ENCODE results near the gene SCMH1. TPM values are rescaled to one million over a fixed set of nuclear protein-coding genes. Genes with fewer than 3 reads are reported as not detected.

The SCMH1 gene
- total and polyA plus RNA-seq, 2 donors (not counting 3 experiments of a cell fraction or from before 2014, with no cell fraction given): 39.9 to 40.7 TPM

- no peaks in the 10 kb centered on the region for H3K9me1 ChIP-seq (replicated peaks; ENCODE audit: control insufficient read depth, extremely low read depth, insufficient read depth, low read length)
- no peak overlapping the region for H3K4me2 ChIP-seq (ENCODE audit: insufficient read depth, low read length)
- BruUV-seq (replicated peaks): no TSS peak
- H2AFZ ChIP-seq (ENCODE audit: low read depth, low read length): no peak overlapping the region
- ChIA-PET POLR2A (no interaction called here), CTCF (interaction anchor here (0.9 to 1.9 kb wide), 5 partner anchors 9 to 129 kb away, joined by 3 to 4 read pairs (median 3); no protein-coding TSS in a partner anchor)
- H3K4me3 ChIP-seq (replicated peaks in 1 of 3; ENCODE audit: insufficient read depth in 1 of 3, low read depth in 1 of 3, low read length in 3 of 3): no peak overlapping the region
- H3K4me1 ChIP-seq (ENCODE audit: control insufficient read depth, extremely low read depth, insufficient read depth, low read length): no peaks in the 10 kb centered on the region
- H3K9ac ChIP-seq (replicated peaks; ENCODE audit: extremely low read depth, insufficient read depth, low read length): no peak overlapping the region
- DNase-seq (ENCODE audit: low read depth, low spot score): no peak
- peaks cover 0 to 4% of the 10 kb centered on the region in 2 experiments for H3K36me3 ChIP-seq (ENCODE audit: control insufficient read depth in 2 of 2, extremely low read depth in 1 of 2, insufficient read depth in 2 of 2, low read length in 2 of 2)
- H3K27ac ChIP-seq (ENCODE audit: insufficient read depth, low read depth, low read length): no peak overlapping the region
- no peaks in the 10 kb centered on the region for H3K79me2 ChIP-seq (ENCODE audit: control insufficient read depth, insufficient read depth, low read length)
- TF ChIP-seq JUN (IDR thresholded peaks at IDR 0.05; ENCODE audit: borderline replicate concordance, insufficient read depth, insufficient read length, low read depth) (no peak), CTCF (IDR thresholded peaks at IDR 0.05; ENCODE audit: extremely low read depth in 1 of 2, insufficient read depth in 1 of 2, low read depth in 1 of 2, low read length in 2 of 2) (no peak), POLR2A (IDR thresholded peaks at IDR 0.05; ENCODE audit: low read depth, low read length) (no peak), POLR2AphosphoS5 (IDR thresholded peaks at IDR 0.05; ENCODE audit: insufficient read depth, low read depth, low read length) (no peak), MYC (IDR thresholded peaks at IDR 0.05; ENCODE audit: low read depth, low read length) (no peak), MAX (IDR thresholded peaks at IDR 0.05; ENCODE audit: insufficient read depth, insufficient read length) (no peak)
- H3K9me3 ChIP-seq (replicated peaks; ENCODE audit: control insufficient read depth, insufficient read depth, low read length): no peaks in the 10 kb centered on the region
- intact Hi-C loops (cut with micrococcal nuclease) (no loop called here), dilution Hi-C loops (cut with MboI; ENCODE audit: extremely low pct_ligation_motif_present, low sequenced_read_pairs) (no loop called here)
- no peak for FAIRE-seq
- H4K20me1 ChIP-seq (replicated peaks; ENCODE audit: control insufficient read depth, extremely low read depth, insufficient read depth, low read length): no peaks in the 10 kb centered on the region
- no peaks in the 10 kb centered on the region for H3K27me3 ChIP-seq (ENCODE audit: control insufficient read depth in 2 of 2, insufficient read depth in 2 of 2, low read length in 2 of 2)
Measured at GRCh38 chr1:41151846-41152245, 90.3 kb downstream of the SCMH1 start.

- H3K9ac ChIP-seq (replicated peaks; ENCODE audit: extremely low read depth, insufficient read depth, low read length): no peak overlapping the region
- no peak overlapping the region for H3K4me2 ChIP-seq (ENCODE audit: insufficient read depth, low read length)
- FAIRE-seq (no peak), DNase-seq (ENCODE audit: low read depth, low spot score) (no peak)
- no peaks in the 10 kb centered on the region for H4K20me1 ChIP-seq (replicated peaks; ENCODE audit: control insufficient read depth, extremely low read depth, insufficient read depth, low read length)
- ChIA-PET POLR2A (no interaction called here), CTCF (no interaction called here)
- dilution Hi-C loops (cut with MboI; ENCODE audit: extremely low pct_ligation_motif_present, low sequenced_read_pairs): no loop called here
- no peaks in the 10 kb centered on the region for H3K9me3 ChIP-seq (replicated peaks; ENCODE audit: control insufficient read depth, insufficient read depth, low read length)
- H3K4me3 ChIP-seq (replicated peaks in 1 of 3; ENCODE audit: insufficient read depth in 1 of 3, low read depth in 1 of 3, low read length in 3 of 3): no peak overlapping the region
- TF ChIP-seq CTCF (IDR thresholded peaks at IDR 0.05; ENCODE audit: extremely low read depth in 1 of 2, insufficient read depth in 1 of 2, low read depth in 1 of 2, low read length in 2 of 2) (no peak), POLR2AphosphoS5 (IDR thresholded peaks at IDR 0.05; ENCODE audit: insufficient read depth, low read depth, low read length) (no peak), GATA2 (IDR thresholded peaks at IDR 0.05; ENCODE audit: insufficient read depth, insufficient read length, low read depth, low read length) (no peak), POLR2A (IDR thresholded peaks at IDR 0.05; ENCODE audit: low read depth, low read length) (no peak), JUN (IDR thresholded peaks at IDR 0.05; ENCODE audit: borderline replicate concordance, insufficient read depth, insufficient read length, low read depth) (no peak), EZH2 (IDR thresholded peaks at IDR 0.05; ENCODE audit: borderline replicate concordance, low read depth, low read length, severe bottlenecking) (no peak)
- H3K79me2 ChIP-seq (ENCODE audit: control insufficient read depth, insufficient read depth, low read length): no peaks in the 10 kb centered on the region
- H3K9me1 ChIP-seq (replicated peaks; ENCODE audit: control insufficient read depth, extremely low read depth, insufficient read depth, low read length): no peaks in the 10 kb centered on the region
- H2AFZ ChIP-seq (ENCODE audit: low read depth, low read length): no peak overlapping the region
- peaks cover 0 to 4% of the 10 kb centered on the region in 2 experiments for H3K36me3 ChIP-seq (ENCODE audit: control insufficient read depth in 2 of 2, extremely low read depth in 1 of 2, insufficient read depth in 2 of 2, low read length in 2 of 2)
- H3K27me3 ChIP-seq (ENCODE audit: control insufficient read depth in 2 of 2, insufficient read depth in 2 of 2, low read length in 2 of 2): no peaks in the 10 kb centered on the region
- BruUV-seq (replicated peaks): no TSS peak
- no peak overlapping the region for H3K27ac ChIP-seq (ENCODE audit: insufficient read depth, low read depth, low read length)
- intact Hi-C loops (cut with micrococcal nuclease): no loop called here
- no peaks in the 10 kb centered on the region for H3K4me1 ChIP-seq (ENCODE audit: control insufficient read depth, extremely low read depth, insufficient read depth, low read length)
Measured at GRCh38 chr1:41149570-41149969, 92.5 kb downstream of the SCMH1 start.

All from endothelial cell of umbilical vein (primary cell).